ENCODE measurements around the gene MCC.

Gene MCC

GRCh38 chr5:113190347-113190746 lies 297.9 kb downstream of the MCC start:
- H3K4me3 ChIP-seq (ENCODE audit: low read depth, low read length): no peak overlapping the region
- DNase-seq (ENCODE audit: low read depth): no peak
- in situ Hi-C loops (cut with HindIII; ENCODE audit: low sequenced_read_pairs): loop anchor here (5.0 kb wide), 1 partner anchor 68 kb away; no protein-coding TSS in a partner anchor
- TF ChIP-seq CTCF (IDR thresholded peaks at IDR 0.05; ENCODE audit: low read depth, low read length, missing control alignments): no peak

GRCh38 chr5:113189291-113189690 lies 299.0 kb downstream of the MCC start:
- no peak overlapping the region for H3K4me3 ChIP-seq (ENCODE audit: low read depth, low read length)
- no peak for TF ChIP-seq CTCF (IDR thresholded peaks at IDR 0.05; ENCODE audit: low read depth, low read length, missing control alignments)
- in situ Hi-C loops (cut with HindIII; ENCODE audit: low sequenced_read_pairs): no loop called here
- DNase-seq (ENCODE audit: low read depth): no peak

- in situ Hi-C loops (cut with HindIII; ENCODE audit: low sequenced_read_pairs): no loop called here
- no peak overlapping the region for H3K4me3 ChIP-seq (ENCODE audit: low read depth, low read length)
- DNase-seq (ENCODE audit: low read depth): no peak
- TF ChIP-seq CTCF (IDR thresholded peaks at IDR 0.05; ENCODE audit: low read depth, low read length, missing control alignments): no peak
Measured at GRCh38 chr5:113188436-113188835, 299.8 kb downstream of the MCC start.

GRCh38 chr5:113187906-113188305 lies 300.3 kb downstream of the MCC start:
- in situ Hi-C loops (cut with HindIII; ENCODE audit: low sequenced_read_pairs): no loop called here
- H3K4me3 ChIP-seq (ENCODE audit: low read depth, low read length): no peak overlapping the region
- no peak for TF ChIP-seq CTCF (IDR thresholded peaks at IDR 0.05; ENCODE audit: low read depth, low read length, missing control alignments)
- no peak for DNase-seq (ENCODE audit: low read depth)

- no peak overlapping the region for H3K4me3 ChIP-seq (ENCODE audit: low read depth, low read length)
- DNase-seq (ENCODE audit: low read depth): no peak
- TF ChIP-seq CTCF (IDR thresholded peaks at IDR 0.05; ENCODE audit: low read depth, low read length, missing control alignments): no peak
- in situ Hi-C loops (cut with HindIII; ENCODE audit: low sequenced_read_pairs): no loop called here
Measured at GRCh38 chr5:113186061-113186460, 302.2 kb downstream of the MCC start.

GRCh38 chr5:113183694-113184093 lies 304.6 kb downstream of the MCC start:
- TF ChIP-seq CTCF (IDR thresholded peaks at IDR 0.05; ENCODE audit: low read depth, low read length, missing control alignments): no peak
- DNase-seq (ENCODE audit: low read depth): no peak
- in situ Hi-C loops (cut with HindIII; ENCODE audit: low sequenced_read_pairs): no loop called here
- no peak overlapping the region for H3K4me3 ChIP-seq (ENCODE audit: low read depth, low read length)

Data from astrocyte of the cerebellum (primary cell).